Measurements from ENCODE around the gene TPRX2.
"Not testable (repeated sequence)": the region's sequence is repeated elsewhere in the genome, so short reads cannot be mapped to it uniquely, and the experiment has no call there.

Gene TPRX2

DNA sequence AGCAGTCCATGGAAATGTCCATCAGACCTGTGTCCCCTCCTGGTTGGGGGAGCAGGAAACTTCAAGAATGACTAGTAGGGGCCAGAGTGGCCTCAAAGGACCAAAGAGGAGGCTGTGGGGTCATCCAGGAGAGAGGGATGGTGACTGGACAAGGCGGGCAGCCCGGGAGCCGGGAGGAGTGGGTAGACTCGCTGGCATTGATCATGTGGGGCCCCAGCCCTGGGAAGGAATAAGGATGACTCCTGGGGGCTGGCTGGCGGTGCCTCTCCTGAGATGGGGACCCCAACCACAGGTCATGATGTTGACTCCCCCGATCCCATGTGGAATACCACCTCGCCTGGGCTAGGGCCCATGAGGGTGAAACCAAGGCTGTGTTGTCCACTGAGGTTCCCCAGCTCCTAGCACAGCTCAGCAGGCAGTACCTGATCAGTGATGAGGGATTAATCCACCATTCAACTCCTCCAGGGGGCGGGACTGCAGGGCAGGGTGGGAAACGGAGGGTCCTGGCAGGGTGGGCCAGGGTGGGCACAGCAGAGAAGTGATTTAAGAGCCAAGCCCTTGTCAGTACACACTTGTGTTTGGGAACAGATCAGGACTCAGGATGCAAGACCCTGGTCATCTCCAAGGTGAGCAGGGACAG is at the start of gene TPRX2:
Gene TPRX2 (plus strand): TSS at position 590 of the 640 bp plus-strand sequence. CDS start 12 bp downstream, at position 602.
- DNase-seq: not testable (repeated sequence)

DNA sequence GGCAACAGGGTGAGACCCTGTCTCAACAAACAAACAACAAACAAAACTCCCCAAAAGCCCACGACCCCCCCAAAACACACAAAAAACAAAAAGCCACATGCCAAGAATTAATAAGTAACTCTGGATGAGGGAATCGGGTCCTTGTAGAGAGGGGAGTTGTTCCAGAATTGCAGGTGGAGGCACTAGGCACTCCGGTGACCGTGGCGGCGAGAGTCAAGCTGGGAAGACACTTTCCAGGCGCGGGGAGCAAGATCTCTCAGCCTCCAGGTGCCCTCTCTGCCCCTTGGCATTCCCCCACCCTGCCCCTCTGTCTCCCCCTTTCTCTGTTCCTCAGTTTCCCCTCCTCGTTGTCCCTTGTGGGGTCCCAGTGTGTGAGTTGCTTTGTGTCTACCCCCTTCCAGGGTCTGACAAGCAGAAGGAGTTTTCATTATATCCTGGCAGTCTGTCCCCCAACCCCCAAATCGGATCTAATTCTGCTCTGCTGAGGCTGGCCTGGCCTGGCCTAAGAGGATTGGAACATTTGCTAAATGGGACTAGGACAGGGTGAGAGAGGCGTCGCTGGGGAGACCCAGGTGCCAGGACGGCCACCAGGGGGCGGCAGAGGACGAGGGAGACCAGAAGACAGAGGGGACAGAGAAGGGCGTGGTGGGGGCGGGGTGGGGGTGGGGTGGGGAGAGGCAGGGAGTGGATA is 45.6 kb upstream of the TPRX2 start:
- DNase-seq: peak; percentile 91

- DNase-seq: no peak
These were observed 45.1 kb upstream of the TPRX2 start for GRCh38 chr19:47813995-47814328.

DNA sequence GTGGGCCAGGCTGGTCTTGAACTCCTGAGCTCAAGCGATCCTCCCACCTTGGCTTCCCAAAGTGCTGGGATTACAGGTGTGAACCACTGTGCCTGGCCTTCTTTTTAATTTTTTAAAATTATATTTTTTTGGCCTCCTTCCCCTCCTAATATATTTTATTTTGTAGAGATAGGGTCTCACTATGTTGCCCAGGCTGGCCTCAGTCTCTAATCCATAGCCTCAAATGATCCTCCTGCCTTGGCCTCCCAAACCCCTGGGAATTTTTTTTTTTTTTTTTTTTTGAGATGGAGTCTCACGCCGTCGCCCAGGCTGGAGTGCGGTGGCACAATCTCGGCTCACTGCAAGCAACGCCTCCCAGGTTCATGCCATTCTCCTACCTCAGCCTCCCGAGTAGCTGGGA is 42.8 kb upstream of the TPRX2 start:
- not testable (repeated sequence) for DNase-seq

- not testable (repeated sequence) for DNase-seq
These were observed 40.8 kb upstream of the TPRX2 start for GRCh38 chr19:47818221-47818620.

DNA sequence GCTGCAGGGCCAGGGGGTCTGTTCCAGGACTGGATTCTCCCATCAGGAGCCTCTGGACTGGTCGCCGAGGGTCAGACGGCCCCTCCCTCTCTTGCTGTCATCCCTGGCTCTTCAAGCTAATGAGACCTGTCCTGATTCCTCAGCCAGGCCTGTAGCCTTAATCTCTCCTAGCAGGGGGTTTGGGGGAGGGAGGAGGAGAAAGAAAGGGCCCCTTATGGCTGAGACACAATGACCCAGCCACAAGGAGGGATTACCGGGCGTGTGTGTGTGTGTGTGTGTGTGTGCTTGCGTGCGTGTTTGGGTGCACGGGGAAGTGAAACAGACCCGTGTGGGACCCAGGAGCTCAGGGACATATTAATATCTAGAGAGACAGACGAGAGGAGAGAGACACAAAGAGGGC is 39.2 kb upstream of the TPRX2 start:
- no peak for DNase-seq

- no peak for DNase-seq
These were observed 38.6 kb upstream of the TPRX2 start for GRCh38 chr19:47820410-47820809.

DNA sequence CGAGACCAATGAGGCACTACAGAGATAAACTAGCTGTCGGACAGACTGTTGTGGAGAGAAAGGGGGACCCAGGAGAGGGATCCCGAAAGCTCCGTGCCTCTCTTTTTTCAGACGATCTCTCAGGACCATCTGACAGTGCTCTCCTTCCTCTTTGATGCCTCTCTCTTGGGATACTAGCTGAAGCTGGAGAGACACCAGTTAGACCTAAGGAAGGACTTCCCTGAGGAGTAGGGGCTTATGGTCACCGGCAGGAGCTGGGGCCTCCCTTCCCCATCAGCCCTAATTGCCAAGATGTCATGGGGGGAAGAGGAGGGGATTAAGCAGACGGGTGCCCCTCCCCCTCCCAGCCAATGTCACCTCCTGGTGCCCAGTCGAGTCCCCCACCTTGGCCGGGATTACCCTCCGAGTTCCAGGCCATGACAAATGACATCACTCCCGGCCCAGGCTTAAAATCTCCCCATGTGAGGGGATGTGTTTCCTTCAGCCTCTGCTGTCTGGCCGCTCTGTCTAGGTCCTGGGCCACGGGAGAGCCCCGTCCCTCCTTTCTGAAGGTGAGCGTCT is 37.5 kb upstream of the TPRX2 start, which contains the start of gene CRX:
Gene CRX (plus strand): TSS at position 478 of the 561 bp plus-strand sequence. CDS start 12,507 bp downstream, outside the sequence.
- no peak for DNase-seq

DNA sequence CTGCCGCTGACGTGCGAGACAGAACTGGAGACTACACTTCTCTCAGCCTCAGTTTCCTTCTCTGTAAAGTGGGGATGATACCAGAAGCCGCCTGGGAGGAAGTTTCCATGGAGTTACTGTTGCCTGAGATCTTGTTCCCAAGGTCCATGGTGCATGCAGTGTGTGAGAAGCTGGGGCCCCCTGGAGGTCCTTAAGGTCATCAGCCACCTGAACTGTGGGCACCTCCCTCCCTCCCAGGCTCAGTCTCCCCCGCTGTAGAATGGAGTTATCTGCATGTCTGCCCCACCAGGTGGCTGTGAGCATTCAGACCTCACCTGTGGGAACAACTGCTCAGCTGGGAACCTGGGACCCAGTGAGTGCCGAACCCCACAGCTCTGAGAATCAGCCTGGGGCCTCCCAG is 34.6 kb upstream of the TPRX2 start:
- no peak for DNase-seq

DNA sequence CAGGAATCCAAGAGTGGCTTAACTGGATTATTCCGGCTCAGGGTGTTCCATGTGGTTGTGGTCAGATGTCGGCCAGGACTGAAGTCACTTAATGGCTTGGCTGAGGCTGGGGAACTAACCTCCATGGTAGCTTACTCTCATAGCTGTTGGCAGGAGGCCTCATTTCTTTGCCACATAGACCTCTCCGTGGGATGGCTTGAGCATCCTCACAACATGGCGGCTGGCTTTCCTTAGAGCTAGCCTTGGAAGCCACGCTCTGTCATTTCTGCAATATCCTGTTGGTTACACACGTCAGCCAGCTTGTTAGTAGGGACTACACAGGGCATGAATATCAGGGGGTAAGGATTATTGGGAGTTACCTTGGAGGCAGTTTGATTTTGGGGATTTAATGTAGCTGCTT is 32.2 kb upstream of the TPRX2 start:
- no peak for DNase-seq

DNA sequence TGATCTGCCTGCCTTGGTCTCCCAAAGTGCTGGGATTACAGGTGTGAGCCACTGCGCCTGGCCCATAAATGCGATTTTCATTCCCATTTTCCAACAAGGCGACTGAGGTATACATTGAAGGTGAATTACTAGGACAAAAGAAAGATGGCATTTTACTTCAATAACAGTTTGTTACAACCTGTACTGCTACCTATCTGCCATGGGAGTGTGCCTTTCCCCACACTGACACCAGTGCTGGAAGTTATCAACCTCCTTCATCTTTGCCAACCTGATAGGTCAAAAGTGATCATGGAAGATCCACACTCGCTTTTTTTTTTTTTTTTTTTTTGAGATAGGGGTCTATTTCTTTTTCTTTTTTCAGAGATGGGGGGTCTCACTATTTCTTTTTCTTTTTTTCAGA is 26.3 kb upstream of the TPRX2 start:
- DNase-seq: no peak

GRCh38 chr19:47836038-47836437 is 23.0 kb upstream of the TPRX2 start:
- DNase-seq: no peak

DNA sequence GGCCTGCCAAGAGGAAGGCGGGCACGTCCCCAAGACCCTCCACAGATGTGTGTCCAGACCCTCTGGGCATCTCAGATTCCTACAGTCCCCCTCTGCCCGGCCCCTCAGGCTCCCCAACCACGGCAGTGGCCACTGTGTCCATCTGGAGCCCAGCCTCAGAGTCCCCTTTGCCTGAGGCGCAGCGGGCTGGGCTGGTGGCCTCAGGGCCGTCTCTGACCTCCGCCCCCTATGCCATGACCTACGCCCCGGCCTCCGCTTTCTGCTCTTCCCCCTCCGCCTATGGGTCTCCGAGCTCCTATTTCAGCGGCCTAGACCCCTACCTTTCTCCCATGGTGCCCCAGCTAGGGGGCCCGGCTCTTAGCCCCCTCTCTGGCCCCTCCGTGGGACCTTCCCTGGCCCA is 19.6 kb upstream of the TPRX2 start:
- DNase-seq: no peak

DNA sequence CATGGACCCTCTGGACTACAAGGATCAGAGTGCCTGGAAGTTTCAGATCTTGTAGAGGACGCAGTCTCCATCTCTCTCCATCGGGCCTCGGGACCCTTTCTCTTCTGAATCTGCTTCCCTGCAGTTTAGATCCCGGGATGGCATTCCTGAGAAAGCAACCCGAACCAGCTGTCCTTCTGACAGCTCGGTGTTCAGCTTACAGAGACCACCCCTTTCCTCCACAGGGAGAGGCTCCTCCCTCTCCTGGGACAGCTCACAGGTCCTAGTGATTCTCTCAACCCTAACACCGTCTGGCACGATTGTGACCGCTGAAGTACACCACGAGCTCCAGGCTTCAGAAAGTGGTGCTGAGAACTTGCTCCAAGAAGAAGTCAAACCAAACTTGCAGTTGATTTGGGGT is 19.1 kb upstream of the TPRX2 start:
- DNase-seq: no peak

GRCh38 chr19:47842941-47843340 is 16.1 kb upstream of the TPRX2 start:
- DNase-seq: no peak

GRCh38 chr19:47848425-47848822 is 10.6 kb upstream of the TPRX2 start:
- DNase-seq: no peak

GRCh38 chr19:47848823-47849473 is 10.1 kb upstream of the TPRX2 start:
- DNase-seq: peak; percentile 75

GRCh38 chr19:47853003-47853402 is 6.0 kb upstream of the TPRX2 start:
- no peak for DNase-seq

- no peak for DNase-seq
These were observed 4.6 kb upstream of the TPRX2 start for GRCh38 chr19:47854459-47854858.

DNA sequence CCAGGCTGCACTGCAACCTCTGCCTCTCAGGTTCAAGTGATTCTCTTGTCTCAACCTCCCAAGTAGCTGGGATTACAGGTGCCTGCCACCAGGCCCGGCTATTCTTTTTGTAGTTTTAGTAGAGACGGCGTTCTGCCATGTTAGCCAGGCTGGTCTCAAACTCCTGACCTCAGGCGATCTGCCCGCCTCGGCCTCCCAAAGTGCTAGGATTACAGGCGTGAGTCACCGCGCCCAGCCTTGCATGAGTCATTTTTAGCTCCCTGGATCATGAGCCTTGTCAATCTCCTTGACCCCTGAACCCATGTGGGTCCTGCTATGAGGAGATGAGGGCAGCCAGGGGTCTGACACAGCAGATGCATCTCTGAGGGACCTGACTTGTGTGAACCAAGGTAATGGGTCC is 804 bp upstream of the TPRX2 start:
- not testable (repeated sequence) for DNase-seq

- not testable (repeated sequence) for DNase-seq
These were observed 803 bp downstream of the TPRX2 start for GRCh38 chr19:47859838-47860237.

- no peak for DNase-seq
These were observed 1.7 kb downstream of the TPRX2 start for GRCh38 chr19:47860602-47861297.

DNA sequence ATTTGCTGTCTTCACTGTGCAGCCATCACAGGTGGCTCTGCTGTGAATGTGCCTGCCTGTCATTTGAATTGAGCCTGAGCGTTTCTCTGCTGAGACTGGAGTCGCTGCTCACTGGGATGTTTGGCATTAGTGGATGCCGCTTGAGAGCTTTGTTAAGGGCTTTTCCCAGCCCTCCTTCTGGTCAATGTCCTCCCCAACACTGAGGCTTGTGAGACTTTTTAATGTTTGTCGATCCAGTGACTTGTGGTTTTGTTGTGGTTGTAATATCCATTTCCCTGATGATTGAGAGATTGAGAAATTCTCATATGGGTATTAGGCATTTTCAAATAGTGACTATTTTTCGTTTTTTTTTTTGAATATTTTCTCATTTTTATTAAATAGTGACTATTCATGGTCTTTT is 2.6 kb downstream of the TPRX2 start:
- no peak for DNase-seq

Measured in activated effector memory CD4-positive, alpha-beta T cell treated with anti-CD3 and anti-CD28 coated beads, Interleukin-2, amount 50 U/mL, for 16 hours (primary cell).